RPMI7951 (cell line): ENCODE measurements around the gene GPC6. TPM values are rescaled to one million over a fixed set of nuclear protein-coding genes. Genes with fewer than 3 reads are reported as not detected.
"Not testable (repeated sequence)": the region's sequence is repeated elsewhere in the genome, so short reads cannot be mapped to it uniquely, and the experiment has no call there.

ENCODE experiments used
- DNase-seq: peaks from one replicate; pipeline ENCODE4 v3.0.0-alpha.2; 2012; ENCODE audit warnings: low read depth
- total RNA-seq: library from RNA; depleted of rRNA; stranded (reverse); fragments of >200 nt; shearing (Covaris generic); gene quantifications from 2 replicates; pipeline ENCODE4 v1.2.3, GENCODE V29; 2014

Gene GPC6
- total RNA-seq, 1 experiment from 2014 or later = under 0.01 TPM

DNA sequence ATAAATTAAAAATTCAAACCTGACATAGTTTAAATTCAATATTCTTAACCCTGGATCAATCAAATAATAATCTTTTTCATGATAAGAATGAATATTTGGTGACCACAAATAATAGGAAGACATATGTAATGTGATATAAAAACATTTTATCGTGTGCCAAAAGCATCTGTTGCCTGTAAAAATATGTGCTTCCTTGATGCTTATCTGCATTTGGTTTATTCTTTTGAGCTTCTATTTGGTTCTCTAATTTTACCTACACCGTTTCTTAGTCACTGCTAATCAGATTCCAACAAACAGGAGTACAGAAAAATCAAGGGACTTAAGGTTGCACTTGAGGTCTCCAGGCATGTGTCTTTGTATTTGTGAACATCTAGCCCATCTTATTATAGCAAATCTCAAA is 978.3 kb downstream of the GPC6 start:
- DNase-seq = no peak

DNA sequence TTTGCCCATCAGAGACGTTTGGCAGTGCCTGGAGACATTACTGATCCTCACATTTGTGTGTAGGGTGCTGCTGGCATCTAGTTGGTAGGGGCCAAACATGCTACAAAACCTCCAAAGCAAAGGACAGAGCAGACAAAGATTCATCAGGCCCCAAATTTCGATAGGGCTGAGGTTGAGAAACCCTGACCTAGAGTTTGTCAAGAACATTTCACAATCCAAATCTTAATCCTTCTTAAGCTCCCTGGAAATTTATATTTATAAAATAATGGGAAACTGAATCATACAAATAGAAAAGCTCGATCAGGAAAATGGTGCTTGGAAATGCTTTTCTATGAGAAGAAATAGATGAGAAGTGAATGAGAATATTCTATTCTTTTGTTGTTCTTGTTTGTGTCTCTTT is 979.3 kb downstream of the GPC6 start:
- no peak for DNase-seq

DNA sequence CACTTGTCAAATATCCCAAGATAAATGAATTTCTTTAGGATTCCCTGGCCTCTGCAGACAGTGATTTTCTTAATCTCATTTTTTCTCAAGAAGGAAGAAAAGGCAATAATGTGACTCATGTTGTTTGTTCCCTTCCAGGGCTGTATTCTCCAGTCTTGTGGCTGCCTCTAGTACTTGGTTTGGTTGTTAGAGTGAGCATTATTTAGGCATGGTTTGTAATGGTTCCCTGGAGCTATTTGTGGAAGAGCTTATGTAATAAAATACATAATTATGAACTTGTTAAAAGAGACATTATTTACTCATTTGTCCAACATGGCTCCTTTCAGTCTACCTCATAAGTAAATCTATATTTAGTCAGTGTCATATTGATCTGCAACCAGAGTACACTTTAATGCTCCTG is 982.5 kb downstream of the GPC6 start:
- DNase-seq = peak; percentile 9

DNA sequence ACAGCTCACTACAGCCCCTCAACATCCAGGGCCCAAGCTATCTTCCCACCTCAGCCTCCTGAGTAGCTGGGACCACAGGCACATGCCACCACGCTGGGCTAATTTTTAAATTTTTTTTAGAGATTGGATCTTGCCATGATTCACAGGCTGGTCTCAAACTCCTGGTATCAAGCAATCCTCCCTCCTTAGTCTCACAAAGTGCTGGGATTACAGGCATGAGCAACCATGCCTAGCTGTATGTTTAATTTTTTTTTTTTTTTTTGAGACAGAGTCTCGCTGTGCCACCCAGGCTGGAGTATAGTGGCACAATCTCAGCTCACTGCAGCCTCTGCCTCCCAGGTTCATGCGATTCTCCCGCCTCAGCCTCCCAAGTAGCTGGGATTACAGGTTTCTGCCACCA is 983.3 kb downstream of the GPC6 start:
- DNase-seq = not testable (repeated sequence)

DNA sequence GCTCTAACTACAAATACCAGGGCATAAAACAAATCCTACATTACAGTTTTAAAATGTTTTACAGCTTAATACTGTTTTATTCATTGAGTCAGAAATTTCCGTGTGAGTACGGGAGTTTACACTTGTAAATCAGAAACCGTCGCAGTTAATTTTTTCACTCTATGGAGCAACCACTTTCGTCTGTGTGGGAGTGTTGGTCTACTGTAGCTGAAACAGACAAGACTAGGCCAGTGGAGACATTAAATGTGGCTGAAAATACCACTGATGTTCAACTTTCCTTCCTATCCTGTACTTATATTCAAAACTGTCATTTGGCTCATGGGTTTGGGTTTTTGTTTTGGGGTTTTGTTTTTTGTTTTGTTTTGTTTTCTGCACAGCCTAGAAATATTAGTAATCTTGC is 984.2 kb downstream of the GPC6 start:
- DNase-seq = no peak

DNA sequence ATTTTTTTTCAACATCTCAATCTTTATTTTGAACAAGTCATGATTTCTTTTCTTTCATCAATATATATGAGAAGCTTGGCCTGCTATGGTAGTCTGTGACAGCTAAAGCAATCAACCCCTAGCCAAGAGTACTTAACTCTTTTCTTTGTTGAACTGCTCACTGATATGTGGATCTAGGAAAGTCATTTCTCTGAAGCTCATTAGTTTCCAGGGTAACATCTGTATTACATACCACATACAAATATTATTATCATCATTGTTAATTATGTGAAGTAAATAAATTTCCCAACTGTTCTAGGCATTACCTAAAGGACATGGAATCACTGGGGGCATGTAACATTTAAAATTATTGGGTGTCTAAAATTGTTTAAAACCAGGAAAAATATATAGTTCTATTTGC is 985.6 kb downstream of the GPC6 start:
- DNase-seq = no peak

DNA sequence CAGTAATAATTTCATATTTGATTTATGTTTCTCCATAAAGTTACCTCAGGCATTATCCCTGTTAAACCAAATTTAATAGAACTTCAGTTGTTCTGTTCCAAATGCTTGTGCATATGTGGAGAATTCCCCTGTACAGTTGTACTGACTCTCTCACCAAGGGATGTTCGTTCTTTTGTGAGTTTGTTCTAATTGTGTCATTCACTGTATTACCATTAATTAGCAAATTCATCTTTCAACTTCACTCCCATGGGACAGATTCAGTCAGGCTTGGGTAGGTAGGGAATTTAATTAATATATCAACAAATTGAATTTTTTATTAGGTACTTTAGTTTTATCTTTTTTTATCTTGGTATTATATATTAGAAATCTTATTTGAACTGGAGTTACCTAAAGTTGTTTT is 987.5 kb downstream of the GPC6 start:
- DNase-seq = no peak

DNA sequence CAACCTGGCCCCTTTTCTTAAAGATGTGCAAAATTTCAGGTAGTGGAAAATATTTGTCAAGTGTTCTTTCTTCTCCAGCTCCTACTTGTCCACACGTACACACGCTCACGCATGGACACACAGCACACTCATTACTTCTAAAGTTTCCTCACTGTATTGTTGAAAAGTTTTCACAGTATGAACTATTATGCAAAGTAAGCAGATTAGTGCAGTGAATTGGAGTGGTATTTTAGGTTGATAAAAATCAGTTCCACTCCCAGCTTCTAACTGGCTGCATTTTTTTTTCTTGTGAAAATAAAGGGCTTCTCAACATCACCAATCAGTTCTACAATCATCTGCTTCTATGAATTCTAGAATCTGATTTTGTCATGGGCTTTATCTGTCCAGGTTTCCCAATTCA is 988.4 kb downstream of the GPC6 start:
- DNase-seq = no peak

DNA sequence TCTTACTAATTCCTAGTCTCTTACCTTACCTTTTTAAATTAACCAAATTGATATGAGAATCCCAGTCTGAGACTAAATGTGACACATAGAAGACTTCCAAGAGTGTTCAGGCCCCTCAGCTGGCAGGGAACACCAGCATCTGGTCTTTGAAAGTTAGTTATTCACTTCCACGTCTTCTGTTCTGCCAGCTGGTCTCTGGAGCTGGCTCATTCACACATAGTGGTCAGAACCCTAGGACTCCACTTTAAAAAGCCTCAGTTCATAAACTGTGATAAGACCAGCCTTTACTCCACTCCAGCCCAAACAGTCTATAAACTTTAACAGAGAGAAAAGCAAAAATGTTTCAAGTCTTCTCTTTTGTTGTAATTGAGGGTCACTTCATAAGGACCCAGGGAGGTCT is 989.9 kb downstream of the GPC6 start:
- DNase-seq = no peak

DNA sequence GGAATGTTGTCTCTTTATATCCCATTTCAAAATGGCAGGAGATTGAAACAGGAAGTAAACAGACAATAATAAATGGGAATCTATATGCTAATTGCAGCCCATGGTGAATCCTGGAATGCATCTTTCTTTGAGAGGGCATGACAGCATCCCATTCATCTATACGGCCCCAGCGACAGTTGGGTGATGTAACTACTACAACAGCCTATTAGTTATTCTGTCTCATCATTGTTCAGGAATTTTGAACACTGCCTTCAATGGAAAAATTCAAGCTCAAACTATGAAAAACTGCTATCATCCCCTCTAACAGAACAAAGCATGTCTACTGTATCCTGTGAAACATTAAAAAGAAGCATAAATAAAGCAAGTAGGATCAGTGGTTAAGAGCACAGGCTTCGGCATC is 990.8 kb downstream of the GPC6 start:
- peak; percentile 31 for DNase-seq

DNA sequence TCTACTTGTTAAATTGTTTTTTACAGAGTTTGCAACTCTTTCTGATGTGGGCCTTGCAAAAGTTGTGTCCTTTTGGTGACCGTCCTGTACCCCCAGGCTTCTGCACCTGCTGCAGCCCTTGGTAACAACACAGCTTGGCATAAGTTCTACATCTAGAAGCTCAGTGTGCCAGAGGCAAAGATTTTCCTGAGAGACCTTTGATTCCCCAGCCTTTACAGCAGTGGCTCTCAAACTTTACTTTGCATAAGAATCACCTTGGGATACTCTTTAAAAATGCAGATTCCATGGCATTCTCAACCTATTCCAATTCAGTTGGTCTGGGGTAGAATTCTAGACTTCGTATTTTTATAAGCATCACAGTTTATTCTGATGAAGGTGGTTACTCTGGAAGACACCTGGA is 991.9 kb downstream of the GPC6 start:
- DNase-seq = no peak

DNA sequence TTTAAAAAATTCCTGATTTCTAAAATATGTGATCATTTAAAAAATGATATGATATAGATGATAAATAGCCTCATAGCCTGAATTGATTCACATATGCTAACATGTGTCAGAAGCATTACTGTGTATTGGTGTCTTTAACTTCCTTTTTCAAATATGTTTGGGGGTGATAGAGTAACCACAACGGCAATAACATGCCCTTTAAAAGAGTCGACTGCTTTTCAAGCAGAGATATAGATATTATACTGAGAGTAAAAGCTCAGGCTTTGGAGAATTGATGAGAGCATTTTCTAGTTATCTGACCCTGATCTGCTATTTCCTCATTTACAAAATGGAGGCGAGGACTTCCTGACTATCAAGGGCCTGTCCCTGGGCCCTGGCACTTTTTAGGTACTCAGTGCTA is 992.3 kb downstream of the GPC6 start:
- DNase-seq = no peak

DNA sequence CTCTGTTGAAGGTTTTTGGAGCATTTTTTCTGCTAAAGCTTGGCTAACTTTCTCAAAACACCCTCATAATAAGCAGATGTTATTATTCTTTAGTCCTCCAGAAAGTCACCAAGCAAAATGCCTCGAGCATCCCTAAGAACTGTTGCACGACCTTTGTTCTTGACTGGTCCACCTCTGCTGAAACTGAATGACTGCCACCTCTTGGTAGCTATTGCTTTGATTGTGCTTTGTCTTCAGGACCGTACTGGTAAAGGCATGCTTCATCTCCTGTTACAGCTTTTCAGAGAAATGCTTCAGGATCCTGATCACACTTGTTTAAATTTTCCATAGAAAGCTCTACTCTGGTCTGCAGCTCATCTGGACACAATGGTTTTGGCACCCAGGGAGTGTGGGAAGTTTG is 998.1 kb downstream of the GPC6 start:
- no peak for DNase-seq

DNA sequence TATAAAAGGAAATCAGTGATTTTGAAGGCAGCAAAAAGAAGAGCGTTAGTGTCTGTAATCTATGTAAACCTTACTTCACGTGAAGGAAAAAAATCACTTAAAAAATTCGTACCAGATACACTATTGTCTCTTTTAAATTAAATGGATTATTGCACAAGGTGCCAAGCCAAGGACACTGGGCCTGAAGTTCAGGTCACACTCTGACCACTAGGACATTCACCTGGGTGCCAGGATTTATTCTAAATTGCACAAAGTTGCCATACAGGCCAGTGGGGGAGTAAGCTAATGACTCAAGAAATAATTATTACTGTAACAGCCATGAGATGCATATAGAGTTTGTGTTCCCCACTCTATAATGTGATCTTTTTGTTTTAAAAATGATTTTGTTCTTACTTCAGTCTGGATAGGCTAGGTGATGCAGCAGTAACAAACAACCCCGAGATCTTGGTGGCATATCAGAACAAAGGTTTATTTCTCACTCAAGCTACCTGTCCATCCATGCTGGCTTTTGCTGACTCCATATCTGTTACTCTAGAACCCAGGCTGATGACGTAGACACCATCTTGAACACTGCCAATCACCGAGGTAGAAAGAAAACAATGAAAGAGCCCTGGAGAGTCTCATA is 1000.8 kb downstream of the GPC6 start:
- DNase-seq = no peak

DNA sequence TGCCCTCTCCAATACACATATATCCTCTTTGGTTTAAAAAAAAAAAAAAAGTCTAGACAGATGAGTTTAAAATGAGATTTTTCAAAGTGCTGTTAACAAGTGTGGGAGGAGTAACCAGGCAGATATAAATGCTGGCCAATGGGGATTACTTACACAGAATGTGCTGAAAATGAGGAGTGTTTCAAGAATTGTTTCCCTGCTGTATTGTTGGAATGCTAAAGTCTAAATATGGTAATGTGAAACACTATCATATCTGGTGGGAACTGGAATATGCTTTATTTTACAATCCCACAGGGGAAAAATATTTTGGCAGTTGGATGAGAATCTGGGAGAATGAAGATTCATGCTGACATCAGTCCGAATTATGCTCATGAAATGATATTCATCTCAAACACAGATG is 1002.2 kb downstream of the GPC6 start:
- DNase-seq = no peak

DNA sequence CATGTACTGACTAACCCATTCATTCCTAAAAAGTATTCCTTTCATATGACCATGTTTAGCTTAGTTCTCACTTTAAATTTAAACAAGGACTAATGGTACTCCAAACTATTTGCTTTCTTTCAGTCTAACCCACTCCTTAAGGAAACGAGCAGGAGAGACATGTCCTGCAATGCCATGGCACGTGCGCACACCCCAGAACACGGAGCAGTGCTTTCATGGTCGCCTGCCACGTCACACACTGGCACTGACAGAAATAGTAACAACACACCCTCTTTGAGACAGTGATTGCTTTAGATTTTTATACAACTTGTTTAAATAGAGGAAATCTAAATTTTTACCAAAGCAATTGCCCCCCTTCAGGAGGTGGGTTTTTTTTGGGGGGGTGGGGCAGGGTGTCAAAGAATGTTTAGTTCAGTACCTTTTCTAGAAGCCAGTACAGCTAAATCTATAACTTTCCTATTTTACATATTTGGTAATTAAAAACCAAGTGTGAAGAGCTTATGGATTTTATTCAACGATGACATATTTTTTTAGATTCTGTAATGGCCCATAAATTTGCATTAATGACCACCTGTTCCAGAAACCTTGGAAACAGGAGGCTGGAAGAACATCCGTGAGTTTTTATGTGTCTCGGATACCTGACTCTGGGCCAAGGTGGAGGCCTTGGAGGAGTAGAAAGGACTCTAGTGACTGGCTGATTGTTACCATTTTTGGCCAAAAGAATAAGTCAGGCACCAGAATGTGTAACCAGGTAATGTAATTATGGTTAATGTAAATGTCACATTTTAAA is 1005.7 kb downstream of the GPC6 start:
- peak; percentile 3 for DNase-seq

DNA sequence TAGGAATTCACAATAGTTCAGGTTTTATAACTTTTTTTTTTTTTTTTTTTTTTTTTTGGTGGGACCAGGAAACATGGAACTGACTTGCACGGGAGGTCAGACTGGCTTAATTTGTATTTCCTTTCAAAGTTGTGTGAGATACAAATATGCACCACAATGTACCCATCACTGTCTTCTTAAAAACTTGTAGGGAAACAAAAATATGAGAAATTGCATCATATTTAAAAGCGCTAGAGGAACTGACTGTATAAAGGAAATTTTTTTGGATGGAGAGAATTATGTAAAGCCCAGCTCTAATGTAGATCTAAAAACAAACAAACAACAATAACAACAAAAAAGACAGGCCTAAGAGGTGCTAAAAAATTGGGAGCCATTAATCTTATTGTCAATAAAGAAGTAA is 1006.3 kb downstream of the GPC6 start:
- no peak for DNase-seq

DNA sequence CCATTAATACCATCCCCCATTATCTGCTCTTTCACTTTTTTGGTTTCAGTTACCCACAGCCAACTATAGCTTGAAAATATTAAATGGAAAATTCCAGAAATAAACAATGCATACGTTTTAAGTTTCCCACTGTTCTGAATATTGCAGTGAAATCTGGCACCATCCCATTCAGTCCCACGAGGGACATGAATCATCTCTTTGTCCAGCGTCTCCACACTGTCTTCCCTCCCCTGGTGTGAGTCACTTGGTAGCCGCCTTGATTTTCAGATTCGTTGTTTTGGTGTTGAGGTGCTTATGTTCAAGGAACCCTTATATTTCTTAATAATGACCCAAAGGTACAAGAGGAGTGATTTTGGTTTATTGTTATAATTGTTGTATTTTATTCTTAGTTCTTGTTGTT is 1006.8 kb downstream of the GPC6 start:
- peak; percentile 81 for DNase-seq

DNA sequence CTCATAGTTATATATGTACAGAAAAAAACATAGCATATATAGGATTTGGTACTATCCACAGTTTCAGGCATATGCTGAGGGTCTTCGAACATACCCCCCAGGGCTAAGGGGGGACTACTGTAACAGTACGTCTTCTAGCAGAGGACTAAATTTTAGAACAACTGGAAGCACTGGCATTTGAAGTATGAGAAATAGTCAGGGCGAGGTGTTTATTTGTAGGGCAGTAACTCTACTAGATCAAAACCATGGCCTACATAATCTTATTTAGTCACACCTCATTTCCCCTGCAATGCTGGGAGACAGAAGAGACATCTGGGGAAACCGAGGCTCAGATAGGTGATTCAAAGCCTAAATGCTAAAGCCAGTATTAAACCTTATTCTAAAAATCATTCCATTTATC is 1007.2 kb downstream of the GPC6 start:
- DNase-seq = no peak

DNA sequence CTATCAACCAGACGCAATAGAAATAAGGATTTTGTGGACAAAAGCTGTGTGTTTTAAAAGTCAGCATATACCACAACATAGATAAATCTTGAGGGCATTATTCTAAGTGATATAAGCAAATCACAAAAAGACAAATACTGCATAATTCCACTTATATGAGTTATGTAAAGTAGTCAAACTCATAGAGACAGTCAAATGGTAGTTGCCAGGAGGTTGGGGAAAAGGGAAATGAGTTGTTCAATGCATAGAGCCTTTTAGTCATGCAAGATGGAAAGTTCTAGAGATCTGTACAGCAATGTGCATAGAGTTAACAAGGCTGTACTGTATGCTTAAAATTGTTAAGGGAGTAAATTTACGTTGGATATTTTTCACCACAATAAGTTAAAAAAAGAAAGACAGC is 1008.1 kb downstream of the GPC6 start:
- DNase-seq = no peak

DNA sequence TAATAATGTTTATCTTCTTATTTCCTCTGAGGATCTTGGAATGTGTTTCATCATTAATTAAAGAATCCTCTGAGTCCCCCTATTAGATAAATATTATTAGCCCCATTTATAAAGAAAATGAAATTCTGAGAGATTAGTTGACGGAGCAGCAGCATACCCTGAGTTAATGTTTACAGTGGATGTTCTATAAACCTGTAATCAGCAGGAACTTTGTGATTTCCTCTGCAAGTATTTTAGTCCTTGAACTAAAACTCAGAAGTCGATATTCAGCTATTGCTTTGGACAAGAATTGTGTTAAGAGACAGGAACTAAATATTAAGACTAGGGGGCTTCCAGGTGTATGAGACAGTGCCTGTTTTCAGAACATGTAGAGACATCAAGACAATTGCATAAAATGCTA is 1009.5 kb downstream of the GPC6 start:
- DNase-seq = no peak

DNA sequence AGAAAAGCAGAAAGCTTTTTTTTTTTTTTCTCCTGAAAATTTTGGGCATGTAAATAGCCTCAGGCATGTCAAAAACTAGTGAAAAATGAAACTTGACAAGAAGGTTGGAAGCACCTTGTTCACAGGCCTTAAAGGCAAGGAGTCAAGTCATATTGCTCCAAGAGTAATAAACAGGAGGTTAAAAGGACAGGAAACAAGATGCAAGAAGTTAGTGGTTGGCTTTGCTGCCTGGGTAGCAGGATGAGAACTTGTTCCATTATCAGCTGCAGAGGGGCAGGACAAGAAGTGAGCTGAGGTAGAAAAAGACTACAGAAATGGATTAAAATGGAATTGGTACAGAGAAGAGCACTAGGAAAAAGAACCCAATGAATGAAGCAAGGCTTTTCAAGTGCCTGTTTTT is 1010.3 kb downstream of the GPC6 start:
- no peak for DNase-seq

DNA sequence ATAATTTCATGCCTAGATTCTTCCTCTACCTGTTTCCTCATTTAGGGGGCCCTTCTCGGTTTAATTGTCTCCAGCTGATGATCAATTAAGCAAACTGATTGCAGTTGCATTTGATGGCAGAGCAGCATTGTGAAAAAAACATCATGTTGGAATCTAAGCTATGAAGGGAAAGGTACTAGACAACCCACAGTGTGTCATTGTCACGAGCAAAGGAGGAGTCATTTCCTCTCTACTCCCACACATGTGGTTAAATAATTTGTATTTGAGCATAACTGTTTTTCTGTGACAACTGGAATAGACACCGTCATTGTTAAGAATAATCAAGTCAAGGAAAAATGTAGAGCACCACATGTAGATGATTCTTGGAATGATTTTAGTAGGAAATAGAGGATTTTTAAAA is 1012.5 kb downstream of the GPC6 start:
- peak; percentile 58 for DNase-seq

DNA sequence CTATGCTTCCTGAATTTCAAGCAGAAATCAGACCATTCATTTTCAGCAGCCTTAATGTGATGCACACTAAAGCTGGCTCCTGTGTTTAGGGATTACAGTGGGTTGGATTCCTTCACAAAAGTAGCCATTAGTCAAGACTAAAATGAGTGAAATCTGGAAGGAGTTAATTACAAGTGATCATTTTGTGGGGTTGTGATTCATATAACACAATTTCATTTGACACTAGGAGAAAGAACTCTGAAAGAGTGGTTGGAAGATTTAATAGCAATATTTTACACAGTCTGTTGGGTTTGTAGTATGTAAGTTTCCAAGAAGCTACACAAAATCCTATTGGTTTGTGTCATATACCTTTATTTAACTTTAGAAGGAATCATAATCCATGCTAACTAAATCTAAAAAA is 1015.9 kb downstream of the GPC6 start:
- no peak for DNase-seq
